ENCODE data around the gene SENP6. TPM values are rescaled to one million over a fixed set of nuclear protein-coding genes. Genes with fewer than 3 reads are reported as not detected.
"Not testable (repeated sequence)": the region's sequence is repeated elsewhere in the genome, so short reads cannot be mapped to it uniquely, and the experiment has no call there.

SENP6 gene
- polyA plus RNA-seq, 1 donor, result 93.0 TPM

- peaks cover 21% of the 10 kb centered on the region for H3K36me3 ChIP-seq (ENCODE audit: control insufficient read depth, insufficient read depth, low read length)
- WGBS (ENCODE audit: insufficient coverage, low lambda C conversion rate), result 100% methylated on average over 1 of the region's 1 CpG
- H3K9me3 ChIP-seq (ENCODE audit: control insufficient read depth, low read depth, low read length), result no peaks in the 10 kb centered on the region
- DNase-seq, result no peak
- no peaks in the 10 kb centered on the region for H3K4me1 ChIP-seq (ENCODE audit: control insufficient read depth, insufficient read depth, low read length)
- H3K4me3 ChIP-seq (ENCODE audit: low read length), result no peak overlapping the region
- no peak overlapping the region for H3K27ac ChIP-seq (ENCODE audit: low read length)
- no peaks in the 10 kb centered on the region for H3K27me3 ChIP-seq (ENCODE audit: control insufficient read depth, insufficient read depth, low read length)
Measured at GRCh38 chr6:75643173-75643572, 41.5 kb downstream of the SENP6 start.

- H3K27ac ChIP-seq (ENCODE audit: low read length), result no peak overlapping the region
- DNase-seq, result no peak
- no peaks in the 10 kb centered on the region for H3K9me3 ChIP-seq (ENCODE audit: control insufficient read depth, low read depth, low read length)
- H3K4me1 ChIP-seq (ENCODE audit: control insufficient read depth, insufficient read depth, low read length), result no peaks in the 10 kb centered on the region
- peaks cover 47% of the 10 kb centered on the region for H3K36me3 ChIP-seq (ENCODE audit: control insufficient read depth, insufficient read depth, low read length)
- no peaks in the 10 kb centered on the region for H3K27me3 ChIP-seq (ENCODE audit: control insufficient read depth, insufficient read depth, low read length)
- H3K4me3 ChIP-seq (ENCODE audit: low read length), result no peak overlapping the region
Measured at GRCh38 chr6:75656479-75656878, 54.8 kb downstream of the SENP6 start.

- WGBS (ENCODE audit: insufficient coverage, low lambda C conversion rate), result no CpG with 5 or more reads among the region's 3 CpGs
- H3K4me3 ChIP-seq (ENCODE audit: low read length), result no peak overlapping the region
- no peaks in the 10 kb centered on the region for H3K27me3 ChIP-seq (ENCODE audit: control insufficient read depth, insufficient read depth, low read length)
- no peak for DNase-seq
- no peaks in the 10 kb centered on the region for H3K4me1 ChIP-seq (ENCODE audit: control insufficient read depth, insufficient read depth, low read length)
- no peak overlapping the region for H3K27ac ChIP-seq (ENCODE audit: low read length)
- H3K36me3 ChIP-seq (ENCODE audit: control insufficient read depth, insufficient read depth, low read length), result peaks cover 49% of the 10 kb centered on the region
- H3K9me3 ChIP-seq (ENCODE audit: control insufficient read depth, low read depth, low read length), result no peaks in the 10 kb centered on the region
Measured at GRCh38 chr6:75657327-75657726, 55.6 kb downstream of the SENP6 start.

GRCh38 chr6:75666592-75666991 lies 64.9 kb downstream of the SENP6 start:
- no peak for DNase-seq
- WGBS (ENCODE audit: insufficient coverage, low lambda C conversion rate), result no CpG with 5 or more reads among the region's 4 CpGs
- Histone ChIP-seq H3K4me1 (ENCODE audit: control insufficient read depth, insufficient read depth, low read length) (no peaks in the 10 kb centered on the region), H3K27ac (ENCODE audit: low read length) (no peak overlapping the region), H3K9me3 (ENCODE audit: control insufficient read depth, low read depth, low read length) (no peaks in the 10 kb centered on the region), H3K4me3 (ENCODE audit: low read length) (no peak overlapping the region), H3K27me3 (ENCODE audit: control insufficient read depth, insufficient read depth, low read length) (no peaks in the 10 kb centered on the region), H3K36me3 (ENCODE audit: control insufficient read depth, insufficient read depth, low read length) (peaks cover 45% of the 10 kb centered on the region)

- 93% methylated on average over 2 of the region's 8 CpGs for WGBS (ENCODE audit: insufficient coverage, low lambda C conversion rate)
- no peaks in the 10 kb centered on the region for H3K9me3 ChIP-seq (ENCODE audit: control insufficient read depth, low read depth, low read length)
- no peak overlapping the region for H3K27ac ChIP-seq (ENCODE audit: low read length)
- no peaks in the 10 kb centered on the region for H3K4me1 ChIP-seq (ENCODE audit: control insufficient read depth, insufficient read depth, low read length)
- DNase-seq, result no peak
- peaks cover 49% of the 10 kb centered on the region for H3K36me3 ChIP-seq (ENCODE audit: control insufficient read depth, insufficient read depth, low read length)
- no peak overlapping the region for H3K4me3 ChIP-seq (ENCODE audit: low read length)
- no peaks in the 10 kb centered on the region for H3K27me3 ChIP-seq (ENCODE audit: control insufficient read depth, insufficient read depth, low read length)
Measured at GRCh38 chr6:75673884-75674283, 72.2 kb downstream of the SENP6 start.

GRCh38 chr6:75676377-75676776 lies 74.7 kb downstream of the SENP6 start:
- H3K27me3 ChIP-seq (ENCODE audit: control insufficient read depth, insufficient read depth, low read length), result no peaks in the 10 kb centered on the region
- WGBS (ENCODE audit: insufficient coverage, low lambda C conversion rate), result 100% methylated on average over 1 of the region's 1 CpG
- no peak for DNase-seq
- no peaks in the 10 kb centered on the region for H3K4me1 ChIP-seq (ENCODE audit: control insufficient read depth, insufficient read depth, low read length)
- peaks cover 55% of the 10 kb centered on the region for H3K36me3 ChIP-seq (ENCODE audit: control insufficient read depth, insufficient read depth, low read length)
- no peak overlapping the region for H3K27ac ChIP-seq (ENCODE audit: low read length)
- no peaks in the 10 kb centered on the region for H3K9me3 ChIP-seq (ENCODE audit: control insufficient read depth, low read depth, low read length)
- no peak overlapping the region for H3K4me3 ChIP-seq (ENCODE audit: low read length)

GRCh38 chr6:75682548-75682947 lies 80.9 kb downstream of the SENP6 start:
- not testable (repeated sequence) for H3K9me3 ChIP-seq (ENCODE audit: control insufficient read depth, low read depth, low read length); H3K4me3 ChIP-seq (ENCODE audit: low read length); H3K27ac ChIP-seq (ENCODE audit: low read length); DNase-seq; H3K4me1 ChIP-seq (ENCODE audit: control insufficient read depth, insufficient read depth, low read length); H3K27me3 ChIP-seq (ENCODE audit: control insufficient read depth, insufficient read depth, low read length)
- H3K36me3 ChIP-seq (ENCODE audit: control insufficient read depth, insufficient read depth, low read length), result peaks cover 44% of the 10 kb centered on the region
- no CpG with 5 or more reads among the region's 2 CpGs for WGBS (ENCODE audit: insufficient coverage, low lambda C conversion rate)

GRCh38 chr6:75683005-75683404 lies 81.3 kb downstream of the SENP6 start:
- H3K4me3 ChIP-seq (ENCODE audit: low read length); H3K27me3 ChIP-seq (ENCODE audit: control insufficient read depth, insufficient read depth, low read length); DNase-seq; H3K4me1 ChIP-seq (ENCODE audit: control insufficient read depth, insufficient read depth, low read length); H3K9me3 ChIP-seq (ENCODE audit: control insufficient read depth, low read depth, low read length); H3K27ac ChIP-seq (ENCODE audit: low read length): not testable (repeated sequence)
- peaks cover 39% of the 10 kb centered on the region for H3K36me3 ChIP-seq (ENCODE audit: control insufficient read depth, insufficient read depth, low read length)
- 100% methylated on average over 1 of the region's 2 CpGs for WGBS (ENCODE audit: insufficient coverage, low lambda C conversion rate)

- not testable (repeated sequence) for H3K4me3 ChIP-seq (ENCODE audit: low read length)
- H3K36me3 ChIP-seq (ENCODE audit: control insufficient read depth, insufficient read depth, low read length), result peaks cover 19% of the 10 kb centered on the region
- WGBS (ENCODE audit: insufficient coverage, low lambda C conversion rate), result no CpG with 5 or more reads among the region's 5 CpGs
Measured at GRCh38 chr6:75687535-75687934, 85.9 kb downstream of the SENP6 start.

GRCh38 chr6:75687937-75688336 lies 86.3 kb downstream of the SENP6 start:
- H3K27me3 ChIP-seq (ENCODE audit: control insufficient read depth, insufficient read depth, low read length); H3K4me3 ChIP-seq (ENCODE audit: low read length); H3K27ac ChIP-seq (ENCODE audit: low read length); H3K4me1 ChIP-seq (ENCODE audit: control insufficient read depth, insufficient read depth, low read length); H3K9me3 ChIP-seq (ENCODE audit: control insufficient read depth, low read depth, low read length); DNase-seq: not testable (repeated sequence)
- WGBS (ENCODE audit: insufficient coverage, low lambda C conversion rate), result no CpG with 5 or more reads among the region's 8 CpGs
- peaks cover 23% of the 10 kb centered on the region for H3K36me3 ChIP-seq (ENCODE audit: control insufficient read depth, insufficient read depth, low read length)

More at GRCh38 chr6:75687535-75687934, 85.9 kb downstream of the SENP6 start:
- not testable (repeated sequence) for H3K4me1 ChIP-seq (ENCODE audit: control insufficient read depth, insufficient read depth, low read length); DNase-seq; H3K9me3 ChIP-seq (ENCODE audit: control insufficient read depth, low read depth, low read length); H3K27me3 ChIP-seq (ENCODE audit: control insufficient read depth, insufficient read depth, low read length); H3K27ac ChIP-seq (ENCODE audit: low read length)

- Histone ChIP-seq H3K4me1 (ENCODE audit: control insufficient read depth, insufficient read depth, low read length) (no peaks in the 10 kb centered on the region), H3K36me3 (ENCODE audit: control insufficient read depth, insufficient read depth, low read length) (peaks cover 28% of the 10 kb centered on the region), H3K9me3 (ENCODE audit: control insufficient read depth, low read depth, low read length) (no peaks in the 10 kb centered on the region), H3K27ac (ENCODE audit: low read length) (no peak overlapping the region), H3K27me3 (ENCODE audit: control insufficient read depth, insufficient read depth, low read length) (no peaks in the 10 kb centered on the region), H3K4me3 (ENCODE audit: low read length) (no peak overlapping the region)
- DNase-seq, result no peak
- no CpG with 5 or more reads among the region's 7 CpGs for WGBS (ENCODE audit: insufficient coverage, low lambda C conversion rate)
Measured at GRCh38 chr6:75689576-75689975, 87.9 kb downstream of the SENP6 start.

Data from large intestine (tissue), 3 donors.